Activated T-cell treated with anti-CD3 and anti-CD28 coated beads for 1 hour (primary cell): ENCODE measurements around the gene PTGS2.

Source experiments
- DNase-seq: peaks from one replicate; pipeline ENCODE4 v3.0.0-alpha.2; 2020; ENCODE audit warnings: low read depth

The PTGS2 gene

GRCh38 chr1:186680245-186681061 is at the start of gene PTGS2:
TSS of gene PTGS2 (minus strand) at chr1:186680423. CDS start at chr1:186680290, 133 bp downstream.
- no peak for DNase-seq

GRCh38 chr1:186722711-186723309 is 42.6 kb upstream of the PTGS2 start:
- no peak for DNase-seq

- DNase-seq = no peak
Measured at GRCh38 chr1:186717286-186717685, 37.1 kb upstream of the PTGS2 start.

DNA sequence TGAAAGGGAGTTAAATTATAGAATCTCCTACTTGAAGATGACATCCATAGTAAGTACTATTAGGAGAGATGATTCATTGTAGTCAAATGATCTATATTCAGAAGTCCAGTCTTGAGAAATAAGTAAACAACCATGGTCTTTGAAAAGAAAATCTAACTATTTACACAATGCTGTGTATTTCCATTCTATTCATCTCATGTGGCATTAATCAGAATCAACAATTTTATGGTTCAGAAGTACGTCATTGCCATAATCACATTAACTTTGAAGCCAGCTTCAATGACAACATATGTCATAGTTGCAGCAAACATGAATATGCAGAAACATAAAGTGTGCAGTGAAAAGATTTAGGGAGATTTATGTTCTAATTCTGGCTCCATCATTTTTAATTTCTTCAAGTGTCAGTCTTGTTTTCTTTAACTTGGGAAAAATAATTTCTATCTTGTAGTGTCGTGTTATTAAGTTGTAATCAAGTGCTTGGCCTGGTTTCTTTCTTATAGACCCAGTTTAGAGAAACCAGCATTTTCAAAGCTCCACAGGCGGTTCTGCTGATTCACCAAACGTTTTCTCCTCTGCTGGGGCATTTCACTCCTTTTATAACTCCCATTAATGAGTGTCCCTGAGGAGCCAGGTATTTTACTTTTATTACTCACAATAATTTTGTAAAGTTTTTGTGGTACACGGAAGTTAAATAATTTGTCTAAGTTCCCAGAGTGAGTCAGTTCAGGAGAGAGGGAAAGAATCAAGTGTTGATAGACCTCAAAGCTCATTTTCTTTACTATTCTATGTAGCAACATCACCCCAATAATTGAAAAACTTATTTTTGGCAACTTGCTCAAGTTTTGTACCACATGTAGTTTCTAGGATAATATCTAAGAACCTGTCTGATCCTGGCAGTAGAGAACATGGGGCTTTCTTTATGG is 35.9 kb upstream of the PTGS2 start:
- no peak for DNase-seq

DNA sequence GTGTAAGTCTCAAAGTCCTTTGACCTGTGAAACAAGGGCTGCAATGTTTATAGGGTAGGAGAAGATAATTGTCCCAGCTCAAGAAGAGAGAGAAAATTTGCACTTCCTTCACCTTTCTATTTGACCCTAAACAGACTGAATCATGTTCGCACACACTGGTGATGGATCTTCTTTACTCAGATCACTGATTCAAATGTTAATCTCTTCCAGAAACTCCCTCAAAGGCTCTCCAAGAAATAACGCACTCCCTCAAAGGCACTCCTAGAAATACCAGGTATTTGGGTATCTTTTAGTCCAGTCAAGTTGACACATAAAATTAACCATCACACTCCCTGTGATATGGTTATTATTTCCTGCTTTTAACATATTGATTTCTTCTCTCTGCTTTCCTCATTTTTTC is 30.5 kb upstream of the PTGS2 start:
- no peak for DNase-seq

DNA sequence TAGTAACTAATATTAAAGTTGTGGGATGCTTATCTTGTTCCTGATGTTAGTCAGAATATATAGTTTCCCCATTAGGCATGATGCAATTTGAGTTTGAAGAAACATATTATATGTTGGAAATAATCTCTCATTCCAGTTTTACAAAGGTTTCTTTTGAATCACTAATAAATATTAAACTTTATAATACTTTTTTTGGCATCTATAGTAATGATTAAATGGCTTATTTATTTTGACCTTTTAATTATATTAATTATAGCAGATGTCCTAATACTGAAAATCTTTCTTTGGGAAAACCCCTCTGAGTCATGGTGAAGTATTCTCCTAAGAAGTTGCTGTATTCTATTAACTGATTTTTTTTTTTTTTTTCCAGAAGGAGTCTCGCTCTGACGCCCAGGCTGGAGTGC is 28.5 kb upstream of the PTGS2 start:
- DNase-seq = no peak

DNA sequence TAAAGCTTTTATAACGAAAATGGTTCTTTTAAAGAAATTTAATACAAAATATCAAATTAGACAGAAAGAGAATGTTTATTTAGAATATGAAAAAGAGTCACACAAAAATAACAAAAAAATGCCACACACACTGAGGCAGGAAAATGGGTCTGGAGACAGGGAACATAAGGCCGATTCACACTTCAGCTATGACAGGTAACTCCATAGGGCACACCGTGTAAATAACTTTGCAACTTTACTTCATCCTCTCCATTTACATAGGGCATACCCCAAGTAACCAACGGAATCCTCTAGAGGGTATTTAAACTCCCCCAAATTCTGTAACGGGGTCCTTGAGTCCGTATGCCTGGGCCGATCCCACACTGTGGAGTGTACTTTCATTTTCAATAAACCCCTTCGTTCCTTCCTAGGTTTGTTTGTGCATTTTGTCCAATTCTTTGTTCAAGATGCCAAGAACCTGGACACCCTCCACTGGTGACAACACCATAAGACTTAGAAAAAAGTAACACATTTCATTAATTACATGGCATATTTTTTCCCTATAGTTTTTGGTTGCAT is 23.1 kb upstream of the PTGS2 start:
- no peak for DNase-seq

- no peak for DNase-seq
Measured at GRCh38 chr1:186700722-186701121, 20.5 kb upstream of the PTGS2 start.

GRCh38 chr1:186699519-186699918 is 19.3 kb upstream of the PTGS2 start:
- DNase-seq = no peak

GRCh38 chr1:186689907-186690306 is 9.7 kb upstream of the PTGS2 start:
- no peak for DNase-seq

GRCh38 chr1:186689376-186689775 is 9.2 kb upstream of the PTGS2 start:
- no peak for DNase-seq

DNA sequence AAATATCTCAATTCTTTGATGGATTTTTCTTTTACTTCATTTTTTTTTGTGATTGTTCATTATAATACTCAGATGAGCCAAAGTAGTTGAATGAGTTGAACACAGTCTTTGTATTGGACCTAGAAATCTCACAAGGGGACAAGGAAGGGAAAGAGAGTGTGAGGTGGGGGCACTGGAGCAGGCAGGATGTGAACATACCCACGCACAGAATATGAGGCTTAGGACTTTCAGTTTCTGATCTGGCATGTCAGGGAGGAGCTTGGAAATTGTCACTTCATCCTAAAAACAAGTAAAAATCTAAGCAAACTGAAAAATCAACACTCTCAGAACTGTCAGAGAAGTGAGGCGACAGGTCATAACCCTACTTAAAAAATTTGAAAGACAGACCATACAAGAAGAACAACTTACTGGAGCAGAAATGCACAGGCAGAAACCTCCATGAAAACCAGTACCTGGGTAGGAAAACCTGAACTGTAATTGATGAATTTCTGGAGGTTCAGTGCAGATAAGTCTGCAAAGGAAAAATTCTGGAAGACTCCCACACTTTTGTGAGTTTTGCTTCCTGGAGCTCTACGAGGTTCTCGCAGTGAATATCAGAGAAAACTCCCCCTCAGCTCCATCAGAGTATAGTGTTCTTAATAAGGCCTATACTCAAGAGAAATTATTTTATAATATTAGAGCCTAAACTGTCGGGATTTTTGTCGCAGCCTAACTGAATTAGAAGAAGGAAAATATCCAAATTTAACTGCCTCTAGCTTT is 3.6 kb upstream of the PTGS2 start:
- DNase-seq = no peak

DNA sequence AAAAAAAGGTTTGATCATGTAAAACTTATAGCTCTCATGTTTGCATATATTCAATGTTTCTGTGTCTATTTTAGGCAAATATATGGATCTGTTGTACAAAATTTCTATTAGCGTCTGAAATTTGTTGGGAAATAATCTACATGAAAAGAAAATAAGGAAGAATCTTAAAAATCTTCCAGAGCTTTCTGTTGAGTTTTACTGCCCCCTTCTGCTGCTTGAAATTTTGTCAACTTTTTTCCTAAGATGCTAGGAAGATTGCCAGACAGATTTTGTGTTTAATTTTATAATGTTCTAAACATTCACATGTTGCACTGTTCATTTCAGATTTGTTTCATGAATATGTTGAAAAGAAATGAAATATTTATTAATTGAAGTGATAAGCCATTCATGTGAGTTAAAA is 2.5 kb upstream of the PTGS2 start:
- DNase-seq = no peak

DNA sequence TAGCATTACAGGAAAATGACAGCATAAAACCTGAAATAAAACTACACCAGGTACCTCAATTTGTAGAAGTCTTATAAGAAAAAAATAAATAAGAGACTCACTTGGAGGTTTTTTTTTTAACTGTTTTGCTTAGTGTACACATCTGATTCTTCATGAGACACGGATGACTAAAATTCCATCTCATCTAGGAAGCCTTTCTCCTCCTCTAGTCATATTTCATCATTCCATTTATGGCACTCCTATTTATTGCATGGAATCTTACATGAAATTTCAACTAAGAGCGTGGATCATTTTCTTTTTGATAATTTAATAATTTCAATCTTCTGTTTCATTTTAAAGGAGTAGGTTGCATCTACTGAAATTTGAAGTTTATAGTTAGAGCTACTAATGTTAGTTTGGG is 1.6 kb upstream of the PTGS2 start:
- no peak for DNase-seq

DNA sequence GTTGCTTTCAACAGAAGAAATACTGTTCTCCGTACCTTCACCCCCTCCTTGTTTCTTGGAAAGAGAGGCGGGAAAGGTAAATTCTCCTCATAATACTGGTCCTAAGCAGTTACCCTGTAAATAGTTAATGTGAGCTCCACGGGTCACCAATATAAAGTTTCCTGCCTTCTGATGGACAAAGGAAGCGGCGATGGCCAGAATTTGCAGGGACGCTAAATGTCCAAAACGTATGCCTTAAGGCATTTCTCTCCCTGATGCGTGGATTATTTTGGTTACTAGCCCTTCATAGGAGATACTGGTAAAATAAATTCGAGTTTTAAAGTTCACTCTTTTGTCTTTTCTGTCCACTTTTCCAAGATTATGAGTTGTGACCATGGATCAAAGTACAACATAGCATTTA is 898 bp upstream of the PTGS2 start:
- DNase-seq = no peak

GRCh38 chr1:186679924-186680244 is 339 bp downstream of the PTGS2 start:
- no peak for DNase-seq

- DNase-seq = no peak
Measured at GRCh38 chr1:186678155-186678554, 2.1 kb downstream of the PTGS2 start.

DNA sequence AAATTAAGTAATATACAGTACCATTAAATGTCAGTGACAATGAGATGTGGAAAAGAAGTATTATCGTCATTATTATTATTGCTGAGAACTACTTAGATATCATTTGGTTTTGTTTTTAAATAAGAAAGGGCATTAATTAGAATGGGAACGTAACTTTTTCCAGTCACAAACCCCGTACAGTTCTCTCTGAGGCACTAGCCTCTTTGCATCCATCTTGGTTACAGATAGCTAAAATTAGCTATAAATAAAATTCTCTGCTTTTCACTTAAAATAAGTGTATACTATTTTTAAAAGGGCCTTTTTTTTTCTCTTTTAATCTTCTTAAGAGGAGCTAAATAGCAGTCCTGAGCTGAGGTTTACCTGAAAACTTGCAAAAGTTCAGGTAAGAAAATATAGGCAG is 7.6 kb downstream of the PTGS2 start:
- no peak for DNase-seq

DNA sequence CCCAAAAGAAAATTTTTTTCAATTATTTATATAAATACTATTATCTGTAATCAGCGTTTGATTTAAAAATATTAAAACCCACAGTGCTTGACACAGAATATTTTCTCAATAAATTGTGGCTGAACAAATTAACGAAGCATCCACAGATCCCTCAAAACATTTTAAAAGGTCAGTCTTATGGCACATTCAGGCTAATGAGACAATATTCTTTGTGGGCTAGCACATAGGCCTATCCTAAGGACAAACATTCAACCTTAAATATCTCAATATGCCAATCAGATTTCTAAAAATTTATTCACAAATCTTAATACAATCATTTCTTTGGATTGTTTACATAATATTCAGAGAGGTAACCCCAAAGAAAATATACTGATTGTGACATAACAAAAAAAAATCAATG is 8.1 kb downstream of the PTGS2 start:
- no peak for DNase-seq

GRCh38 chr1:186671136-186671825 is 8.9 kb downstream of the PTGS2 start:
- no peak for DNase-seq
